Psoas muscle (tissue), 8 donors: ENCODE data around the gene PPP1R9A. TPM values are rescaled to one million over a fixed set of nuclear protein-coding genes. Genes with fewer than 3 reads are reported as not detected.

ENCODE experiments used
- ATAC-seq, 4 donors: fragments of 200-7000 bp; cut with Tn5 transposase; one replicate each; pipeline ENCODE4 v1.9.1; 2020; ENCODE audit warnings: moderate library complexity in 3 of 4, mild to moderate bottlenecking in 2 of 4
- DNase-seq, 2 donors: peaks; one replicate each; pipeline ENCODE4 v3.0.0-alpha.2; 2020
- H3K27ac ChIP-seq: fragments of 200-600 bp; one replicate; pipeline ENCODE4 v1.8.0; 2022
- H3K27me3 ChIP-seq, 3 donors: fragments of 200-600 bp in 1 of 3; one replicate each; pipeline versions ENCODE4 v1.6.1 to v1.8.0; 2013 to 2022; ENCODE audit warnings: low read length in 2 of 3, mild to moderate bottlenecking in 2 of 3, moderate library complexity in 1 of 3; ENCODE audit not compliant: insufficient read depth in 3 of 3
- H3K36me3 ChIP-seq, 2 donors: fragments of 200-600 bp in 1 of 2; one replicate each; pipeline versions ENCODE4 v1.6.1 to v1.8.0; 2013 to 2022; ENCODE audit warnings: low read depth in 1 of 2, mild to moderate bottlenecking in 1 of 2, moderate library complexity in 1 of 2; ENCODE audit not compliant: insufficient read depth in 1 of 2
- H3K4me1 ChIP-seq: fragments of 200-600 bp; one replicate; pipeline ENCODE4 v1.8.0; 2022
- H3K4me3 ChIP-seq: fragments of 200-600 bp; one replicate; pipeline ENCODE4 v1.8.0; 2022; ENCODE audit warnings: mild to moderate bottlenecking
- H3K9me3 ChIP-seq: fragments of 200-600 bp; one replicate; pipeline ENCODE4 v1.8.0; 2022
- CTCF ChIP-seq: fragments of 200-600 bp; IDR thresholded peaks from one replicate; pipeline ENCODE4 v1.8.0; 2022; ENCODE audit warnings: antibody characterized with exemption
- WGBS, 3 donors: extraction: QIAGEN DNeasy Blood & Tissue Kit; methylation state at CpG; one replicate each; pipeline versions ENCODE4 v1.1.6 to v1.1.7; 2013; 5-methylcytosine and 5-hydroxymethylcytosine counted together
- intact Hi-C, 2 donors: fragments of 100-400 bp; cut with DNase I; formaldehyde crosslinking; loops; one replicate each; pipeline versions ENCODE4 v1.11.0 to v1.14.2; 2022
- polyA plus RNA-seq, 3 donors: library from polyadenylated mRNA; stranded (reverse); fragments of 200-250 nt; gene quantifications; one replicate each; pipeline ENCODE4 v1.2.3, GENCODE V29; 2013
- total RNA-seq, 4 donors: library from RNA; stranded (reverse); fragmentation: NEBNext Ultra II Directional in 2 of 4; extraction: Animal tissue kit (Norgen Biotek cat#: 25700) in 2 of 4; gene quantifications; one replicate each; pipeline versions ENCODE4 v1.2.1 to v1.2.4, GENCODE V29; 2021 to 2023
- donor health status: healthy with polysubstance abuse.
- donor health status: DM: no; HTN: no; CAD: no; lungs with moderate emphysema.
- donor health status: Bipolar disorder and iron deficiency.
- donor health status: healthy.
- donor health status: DM: yes; HTN: yes; CAD: no.
- donor health status: DM: no; HTN: no; CAD: no.
- donor health status: DM: no; HTN: no; CAD: no.
- donor health status: DM: yes; HTN: yes; CAD: no.

The PPP1R9A gene
- total and polyA plus RNA-seq, 7 donors, result 1.1 to 18.6 (median 13.5) TPM

GRCh38 chr7:95320651-95321050 is 413.3 kb downstream of the PPP1R9A start:
- H3K36me3 ChIP-seq, result no peaks in the 10 kb centered on the region
- no peak for TF ChIP-seq CTCF
- WGBS, 3 donors, result 98 to 100% (median 100%) methylated on average over 1 of the region's 1 CpG
- no peak for ATAC-seq
- H3K4me1 ChIP-seq, result no peaks in the 10 kb centered on the region
- no peak for DNase-seq
- H3K9me3 ChIP-seq, result no peaks in the 10 kb centered on the region
- peaks cover 0 to 3% (median 2%) of the 10 kb centered on the region in 3 donors for H3K27me3 ChIP-seq
- no peak overlapping the region for H3K4me3 ChIP-seq
- no peak overlapping the region for H3K27ac ChIP-seq
- intact Hi-C loops, result no loop called here

GRCh38 chr7:95321720-95322119 is 414.3 kb downstream of the PPP1R9A start:
- intact Hi-C loops, result no loop called here
- peaks cover 0 to 3% (median 2%) of the 10 kb centered on the region in 3 donors for H3K27me3 ChIP-seq
- no peaks in the 10 kb centered on the region for H3K4me1 ChIP-seq
- H3K4me3 ChIP-seq, result no peak overlapping the region
- no peak for TF ChIP-seq CTCF
- whole genome bisulfite sequencing, 3 donors, result 39 to 65% (median 41%) methylated on average over 1 of the region's 1 CpG
- ATAC-seq (no peak), DNase-seq (no peak)
- H3K9me3 ChIP-seq, result no peaks in the 10 kb centered on the region
- no peak overlapping the region for H3K27ac ChIP-seq
- no peaks in the 10 kb centered on the region for H3K36me3 ChIP-seq

GRCh38 chr7:95322396-95322795 is 415.0 kb downstream of the PPP1R9A start:
- intact Hi-C loops, result no loop called here
- H3K36me3 ChIP-seq, result no peaks in the 10 kb centered on the region
- no peaks in the 10 kb centered on the region for H3K4me1 ChIP-seq
- no peak for DNase-seq
- no peak for TF ChIP-seq CTCF
- peaks cover 0 to 3% (median 2%) of the 10 kb centered on the region in 3 donors for H3K27me3 ChIP-seq
- no peak overlapping the region for H3K4me3 ChIP-seq
- H3K9me3 ChIP-seq, result no peaks in the 10 kb centered on the region
- no peak for ATAC-seq
- no peak overlapping the region for H3K27ac ChIP-seq
- 85 to 93% (median 88%) methylated on average over 8 of the region's 8 CpGs for WGBS, 3 donors

- H3K27me3 ChIP-seq, result peaks cover 0 to 3% (median 2%) of the 10 kb centered on the region in 3 donors
- no peaks in the 10 kb centered on the region for H3K4me1 ChIP-seq
- WGBS, 3 donors, result 47 to 67% (median 63%) methylated on average over 2 of the region's 2 CpGs
- DNase-seq (no peak), ATAC-seq (no peak)
- no peaks in the 10 kb centered on the region for H3K36me3 ChIP-seq
- TF ChIP-seq CTCF, result no peak
- H3K9me3 ChIP-seq, result no peaks in the 10 kb centered on the region
- intact Hi-C loops, result no loop called here
- H3K27ac ChIP-seq, result no peak overlapping the region
- no peak overlapping the region for H3K4me3 ChIP-seq
Measured at GRCh38 chr7:95322854-95323253, 415.5 kb downstream of the PPP1R9A start.

- ATAC-seq, result no peak
- DNase-seq, result no peak
- 92 to 94% (median 93%) methylated on average over 9 of the region's 9 CpGs for WGBS, 3 donors
- no peak for TF ChIP-seq CTCF
- Histone ChIP-seq H3K27ac (no peak overlapping the region), H3K27me3 (peaks cover 0 to 3% (median 2%) of the 10 kb centered on the region in 3 donors), H3K36me3 (no peaks in the 10 kb centered on the region), H3K4me3 (no peak overlapping the region), H3K4me1 (no peaks in the 10 kb centered on the region), H3K9me3 (no peaks in the 10 kb centered on the region)
- intact Hi-C loops, result no loop called here
Measured at GRCh38 chr7:95323410-95324129, 416.2 kb downstream of the PPP1R9A start.
